Thoracic aorta (tissue), 2 donors: ENCODE measurements around the gene PDXK. TPM values are rescaled to one million over a fixed set of nuclear protein-coding genes. Genes with fewer than 3 reads are reported as not detected.

Experiments used
- ATAC-seq: fragments of 150-250 bp; one replicate; pipeline ENCODE4 v1.8.0; 2017; ENCODE audit warnings: low read depth; ENCODE audit not compliant: insufficient number of reproducible peaks, low FRiP score
- DNase-seq: peaks from one replicate; pipeline ENCODE4 v3.0.0-alpha.2; 2020; ENCODE audit warnings: low spot score
- H3K27ac ChIP-seq, 2 donors: fragments of 200-600 bp; sonication (generic); 1 replicate in 1 of 2; 2 replicates in 1 of 2; pipeline ENCODE4 v1.5.1; 2016; ENCODE audit warnings: mild to moderate bottlenecking in 2 of 2, moderate library complexity in 2 of 2
- H3K27me3 ChIP-seq: fragments of 200-600 bp; sonication (generic); replicated peaks from 2 replicates; pipeline ENCODE4 v1.6.0; 2016; ENCODE audit warnings: mild to moderate bottlenecking; ENCODE audit not compliant: insufficient read depth
- H3K36me3 ChIP-seq: fragments of 200-600 bp; sonication (generic); one replicate; pipeline ENCODE4 v1.5.1; 2016
- H3K4me1 ChIP-seq, 2 donors: fragments of 200-600 bp; sonication (generic); 1 replicate in 1 of 2; 2 replicates in 1 of 2; pipeline versions ENCODE4 v1.5.1 to v1.6.0; 2016; ENCODE audit warnings: low read depth in 2 of 2, mild to moderate bottlenecking in 1 of 2; ENCODE audit not compliant: control insufficient read depth in 1 of 2
- H3K4me3 ChIP-seq: fragments of 200-600 bp; sonication (generic); 2 replicates; pipeline ENCODE4 v1.5.1; 2016; ENCODE audit warnings: mild to moderate bottlenecking
- H3K9me3 ChIP-seq: fragments of 200-600 bp; sonication (generic); 2 replicates; pipeline ENCODE4 v1.5.1; 2016
- total RNA-seq, 2 donors: library from RNA; depleted of rRNA; stranded (reverse); fragments of >200 nt; gene quantifications; one replicate each; pipeline versions ENCODE4 v1.1.0 to v1.2.3, GENCODE V29; 2016
- TF ChIP-seq, protein P1 (sequence below): fragments of 200-600 bp; sonication (generic); IDR thresholded peaks from one replicate; pipeline ENCODE4 v1.5.1; 2019; ENCODE audit warnings: antibody characterized with exemption

The PDXK gene
- total RNA-seq, 2 donors from 2014 or later, result 52.4 to 64.7 TPM

DNA sequence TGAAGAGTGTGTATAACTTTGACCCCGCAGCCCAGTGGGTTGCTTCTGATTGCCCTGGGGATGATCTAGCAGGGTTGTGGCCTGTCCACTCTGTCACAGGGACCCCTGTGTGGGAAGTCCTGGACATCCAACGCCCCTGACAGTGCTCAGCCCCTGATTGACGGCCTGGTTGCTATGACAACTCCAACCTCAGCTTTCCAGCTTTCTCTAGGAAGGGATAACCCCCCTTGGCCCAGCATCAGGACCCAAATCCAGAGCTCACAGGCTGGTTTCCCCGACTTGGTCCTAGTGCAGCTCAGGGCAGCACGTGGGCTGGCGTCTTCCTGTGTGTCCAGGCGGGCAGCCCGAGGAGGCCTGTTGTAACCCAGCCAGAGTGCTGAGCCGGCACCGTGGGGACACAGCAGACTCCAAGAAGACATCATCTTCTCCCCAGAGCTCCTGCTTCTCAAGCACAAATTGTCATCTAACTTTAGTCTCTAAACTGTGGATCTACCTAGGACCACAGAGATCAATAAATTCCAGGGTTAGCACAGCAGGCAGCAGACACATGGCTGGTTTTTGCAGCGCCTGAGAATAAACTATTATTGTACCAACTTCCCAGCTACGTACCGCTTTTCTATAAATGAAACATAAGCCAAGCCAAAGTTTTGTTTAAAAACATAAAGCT lies 18.9 kb upstream of the PDXK start:
- Histone ChIP-seq H3K27me3 (no peaks in the 10 kb centered on the region), H3K9me3 (no peaks in the 10 kb centered on the region), H3K4me1 (peaks cover 31 to 47% of the 10 kb centered on the region in 2 donors), H3K27ac (peak overlapping the region; percentile 50 to 62), H3K36me3 (no peaks in the 10 kb centered on the region), H3K4me3 (no peak overlapping the region)
- ATAC-seq (no peak), DNase-seq (no peak)
- TF ChIP-seq, protein P1, sequence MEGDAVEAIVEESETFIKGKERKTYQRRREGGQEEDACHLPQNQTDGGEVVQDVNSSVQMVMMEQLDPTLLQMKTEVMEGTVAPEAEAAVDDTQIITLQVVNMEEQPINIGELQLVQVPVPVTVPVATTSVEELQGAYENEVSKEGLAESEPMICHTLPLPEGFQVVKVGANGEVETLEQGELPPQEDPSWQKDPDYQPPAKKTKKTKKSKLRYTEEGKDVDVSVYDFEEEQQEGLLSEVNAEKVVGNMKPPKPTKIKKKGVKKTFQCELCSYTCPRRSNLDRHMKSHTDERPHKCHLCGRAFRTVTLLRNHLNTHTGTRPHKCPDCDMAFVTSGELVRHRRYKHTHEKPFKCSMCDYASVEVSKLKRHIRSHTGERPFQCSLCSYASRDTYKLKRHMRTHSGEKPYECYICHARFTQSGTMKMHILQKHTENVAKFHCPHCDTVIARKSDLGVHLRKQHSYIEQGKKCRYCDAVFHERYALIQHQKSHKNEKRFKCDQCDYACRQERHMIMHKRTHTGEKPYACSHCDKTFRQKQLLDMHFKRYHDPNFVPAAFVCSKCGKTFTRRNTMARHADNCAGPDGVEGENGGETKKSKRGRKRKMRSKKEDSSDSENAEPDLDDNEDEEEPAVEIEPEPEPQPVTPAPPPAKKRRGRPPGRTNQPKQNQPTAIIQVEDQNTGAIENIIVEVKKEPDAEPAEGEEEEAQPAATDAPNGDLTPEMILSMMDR, result no peak

DNA sequence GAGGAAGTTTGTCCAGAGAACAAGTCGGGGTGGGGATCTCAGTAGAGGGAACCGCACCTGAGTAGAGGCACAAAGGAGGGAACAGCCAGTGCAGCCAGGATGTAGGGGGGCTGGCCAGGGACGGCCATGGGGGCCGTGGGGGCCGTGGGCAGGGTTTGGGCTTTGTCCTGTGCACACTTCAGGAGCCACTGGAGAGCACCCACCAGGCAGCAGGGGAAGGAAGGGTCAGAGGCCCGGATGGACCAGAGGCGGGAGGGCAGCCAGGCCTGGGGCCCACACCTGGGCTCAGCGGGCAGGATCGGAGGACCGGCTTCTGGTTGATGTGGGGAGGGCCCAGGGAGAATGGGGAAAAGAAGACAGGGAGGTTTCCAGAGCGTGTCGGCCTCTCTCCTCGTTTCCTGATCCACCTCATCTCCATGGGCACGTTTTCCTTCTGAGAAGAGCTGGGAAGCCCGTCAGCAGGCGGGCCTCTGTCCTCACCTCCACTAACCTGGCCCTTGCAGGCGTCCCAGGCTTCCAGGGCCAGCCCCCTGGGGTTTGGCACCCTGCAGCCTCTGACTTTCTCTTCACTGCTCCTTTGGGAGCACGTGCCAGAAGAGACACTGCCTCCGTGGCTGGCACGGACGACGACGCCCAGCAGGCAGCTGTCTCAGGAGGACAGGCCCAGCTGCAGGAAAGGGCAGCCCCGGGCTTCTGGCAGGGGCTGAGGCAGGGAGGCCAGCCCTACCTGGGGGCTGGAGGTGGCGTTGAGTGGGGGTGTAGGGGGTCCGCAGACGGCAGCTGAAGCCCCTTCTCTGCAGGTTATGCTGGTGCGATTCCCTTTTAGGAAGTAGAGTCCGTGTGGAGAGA lies 16.8 kb upstream of the PDXK start:
- Histone ChIP-seq H3K9me3 (no peaks in the 10 kb centered on the region), H3K27me3 (no peaks in the 10 kb centered on the region), H3K4me1 (peaks cover 31 to 47% of the 10 kb centered on the region in 2 donors), H3K4me3 (peak overlapping the region; percentile 47), H3K27ac (peak overlapping the region; percentile 35 to 76), H3K36me3 (no peaks in the 10 kb centered on the region)
- TF ChIP-seq, protein P1, result no peak
- ATAC-seq, result no peak
- no peak for DNase-seq

DNA sequence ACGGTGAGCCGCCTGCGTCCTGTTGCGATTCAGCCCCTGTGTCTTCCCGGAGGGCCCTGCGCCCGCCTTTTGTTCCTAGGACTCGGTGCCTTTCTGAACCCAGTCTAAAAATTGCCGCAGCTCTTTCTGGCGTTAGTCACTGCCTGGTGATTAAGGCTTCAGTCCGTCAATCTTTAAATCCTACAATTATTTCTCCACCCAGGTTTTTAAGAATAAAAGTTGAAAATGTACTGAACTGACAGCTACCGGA lies 16.2 kb upstream of the PDXK start:
- DNase-seq (no peak), ATAC-seq (no peak)
- no peaks in the 10 kb centered on the region for H3K27me3 ChIP-seq
- H3K9me3 ChIP-seq, result no peaks in the 10 kb centered on the region
- TF ChIP-seq, protein P1, result no peak
- peaks cover 31 to 47% of the 10 kb centered on the region in 2 donors for H3K4me1 ChIP-seq
- peak overlapping the region; percentile 47 for H3K4me3 ChIP-seq
- H3K36me3 ChIP-seq, result no peaks in the 10 kb centered on the region
- peak overlapping the region; percentile 35 to 76 for H3K27ac ChIP-seq

DNA sequence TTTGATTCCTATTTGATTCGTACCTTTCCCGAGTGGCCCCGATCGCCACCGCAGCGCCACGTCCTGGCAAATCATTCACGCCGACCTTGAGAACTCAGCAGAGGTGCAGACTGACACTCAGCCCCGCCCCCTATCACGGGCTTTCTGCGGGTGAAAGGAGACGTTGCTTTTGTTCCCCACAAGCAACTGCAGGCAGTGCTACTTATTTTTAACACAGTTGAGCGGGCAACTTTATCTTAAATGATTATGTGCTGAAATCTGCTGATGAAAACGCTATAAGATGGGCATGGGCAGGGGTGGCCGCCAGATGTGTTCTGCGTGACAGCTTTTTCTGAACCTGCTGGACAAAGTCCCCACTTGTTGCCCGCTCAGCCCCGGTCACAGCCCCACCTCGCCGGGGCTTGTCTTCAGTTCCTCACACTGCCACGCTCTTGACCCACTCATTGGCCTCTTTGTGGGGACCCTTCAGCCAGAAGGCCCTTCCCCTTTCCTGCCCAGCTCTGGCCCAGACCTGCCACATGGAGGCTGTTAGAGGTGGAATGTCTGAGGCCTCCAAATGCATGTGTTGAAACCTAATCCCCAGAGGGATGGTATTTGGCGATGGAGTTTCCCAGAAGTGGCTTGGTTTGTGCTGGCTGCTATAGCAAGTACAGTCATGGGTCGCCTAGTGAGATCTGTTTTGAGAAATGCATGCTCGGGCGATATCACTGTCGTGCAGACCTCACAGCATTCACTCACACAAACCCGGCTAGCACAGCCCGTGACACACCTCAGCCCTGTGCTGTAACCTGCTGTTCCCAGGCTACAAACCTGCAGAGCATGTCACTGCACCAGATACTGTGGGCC lies 15.7 kb upstream of the PDXK start:
- Histone ChIP-seq H3K9me3 (no peaks in the 10 kb centered on the region), H3K4me1 (peaks cover 31 to 47% of the 10 kb centered on the region in 2 donors), H3K27ac (peak overlapping the region; percentile 35 to 76), H3K27me3 (no peaks in the 10 kb centered on the region), H3K36me3 (no peaks in the 10 kb centered on the region), H3K4me3 (peak overlapping the region; percentile 47)
- DNase-seq, result no peak
- TF ChIP-seq, protein P1, result no peak
- ATAC-seq, result no peak

DNA sequence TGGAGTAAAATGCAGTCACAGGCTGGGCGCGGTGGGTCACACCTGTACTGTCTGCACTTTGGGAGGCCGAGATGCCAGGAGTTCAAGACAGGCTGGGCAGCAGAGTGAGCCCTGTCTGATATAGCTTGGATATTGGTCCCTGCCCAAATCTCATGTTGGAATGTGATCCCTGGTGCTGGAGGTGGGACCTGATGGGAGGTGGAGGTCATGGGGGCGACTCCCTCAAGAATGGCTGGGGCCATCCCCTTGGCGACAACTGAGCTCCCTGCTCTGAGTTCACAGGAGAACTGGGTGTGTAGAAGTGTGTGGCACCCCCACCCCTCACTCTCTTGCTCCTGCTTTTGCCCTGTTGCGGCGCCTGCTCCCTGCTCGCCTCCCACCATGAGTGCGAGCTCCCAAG lies 11.5 kb upstream of the PDXK start:
- ATAC-seq, result no peak
- H3K27me3 ChIP-seq, result no peaks in the 10 kb centered on the region

More for the DNA sequence above, 11.5 kb upstream of the PDXK start:
- H3K36me3 ChIP-seq, result no peaks in the 10 kb centered on the region
- TF ChIP-seq, protein P1, result no peak
- no peak overlapping the region for H3K27ac ChIP-seq
- H3K9me3 ChIP-seq, result no peaks in the 10 kb centered on the region
- DNase-seq, result no peak
- peaks cover 16 to 25% of the 10 kb centered on the region in 2 donors for H3K4me1 ChIP-seq
- H3K4me3 ChIP-seq, result no peak overlapping the region
